Measurements from ENCODE around the gene TTC39C. TPM values are rescaled to one million over a fixed set of nuclear protein-coding genes. Genes with fewer than 3 reads are reported as not detected.

Gene TTC39C
- total and polyA plus RNA-seq, 2 of the 8 experiments (the other 6 are each of a cell fraction or from before 2014, with no cell fraction given): 8.1 to 79.1 TPM

DNA sequence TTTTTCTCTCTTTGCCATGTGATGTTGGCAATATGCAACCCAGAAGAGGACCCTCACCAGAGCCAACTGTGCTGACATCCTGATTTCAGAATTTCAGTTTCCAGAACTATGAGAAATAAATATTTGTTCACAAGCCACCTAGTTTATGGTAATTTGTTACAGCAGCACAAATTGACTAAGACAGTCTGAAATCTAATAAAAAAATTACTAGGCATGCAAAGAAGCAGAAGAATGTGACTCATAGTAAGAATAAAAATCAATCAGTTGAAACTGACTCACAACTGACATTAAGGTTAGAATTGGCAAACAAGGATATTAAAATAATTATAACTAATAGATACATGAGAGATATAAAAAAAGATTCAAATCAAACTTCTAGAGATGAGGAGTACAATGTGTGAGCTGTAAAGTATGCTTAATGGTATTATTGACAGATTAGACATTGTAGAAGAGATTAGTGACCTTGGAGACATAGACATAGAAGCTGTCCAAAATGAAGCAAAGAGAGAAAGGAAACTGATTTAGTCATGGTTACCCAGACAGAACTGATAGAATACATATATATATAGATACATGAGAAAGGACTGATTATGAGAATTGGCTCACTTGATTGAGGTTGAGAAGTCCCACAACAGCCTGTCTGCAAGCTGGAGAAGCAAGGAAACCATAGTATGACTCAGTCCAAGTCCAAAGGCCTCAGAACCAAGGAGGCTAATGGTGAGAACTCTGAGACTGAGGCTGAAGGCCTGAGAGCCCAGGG, 27.8 kb upstream of the TTC39C start (continued):
- TF ChIP-seq, protein P1, sequence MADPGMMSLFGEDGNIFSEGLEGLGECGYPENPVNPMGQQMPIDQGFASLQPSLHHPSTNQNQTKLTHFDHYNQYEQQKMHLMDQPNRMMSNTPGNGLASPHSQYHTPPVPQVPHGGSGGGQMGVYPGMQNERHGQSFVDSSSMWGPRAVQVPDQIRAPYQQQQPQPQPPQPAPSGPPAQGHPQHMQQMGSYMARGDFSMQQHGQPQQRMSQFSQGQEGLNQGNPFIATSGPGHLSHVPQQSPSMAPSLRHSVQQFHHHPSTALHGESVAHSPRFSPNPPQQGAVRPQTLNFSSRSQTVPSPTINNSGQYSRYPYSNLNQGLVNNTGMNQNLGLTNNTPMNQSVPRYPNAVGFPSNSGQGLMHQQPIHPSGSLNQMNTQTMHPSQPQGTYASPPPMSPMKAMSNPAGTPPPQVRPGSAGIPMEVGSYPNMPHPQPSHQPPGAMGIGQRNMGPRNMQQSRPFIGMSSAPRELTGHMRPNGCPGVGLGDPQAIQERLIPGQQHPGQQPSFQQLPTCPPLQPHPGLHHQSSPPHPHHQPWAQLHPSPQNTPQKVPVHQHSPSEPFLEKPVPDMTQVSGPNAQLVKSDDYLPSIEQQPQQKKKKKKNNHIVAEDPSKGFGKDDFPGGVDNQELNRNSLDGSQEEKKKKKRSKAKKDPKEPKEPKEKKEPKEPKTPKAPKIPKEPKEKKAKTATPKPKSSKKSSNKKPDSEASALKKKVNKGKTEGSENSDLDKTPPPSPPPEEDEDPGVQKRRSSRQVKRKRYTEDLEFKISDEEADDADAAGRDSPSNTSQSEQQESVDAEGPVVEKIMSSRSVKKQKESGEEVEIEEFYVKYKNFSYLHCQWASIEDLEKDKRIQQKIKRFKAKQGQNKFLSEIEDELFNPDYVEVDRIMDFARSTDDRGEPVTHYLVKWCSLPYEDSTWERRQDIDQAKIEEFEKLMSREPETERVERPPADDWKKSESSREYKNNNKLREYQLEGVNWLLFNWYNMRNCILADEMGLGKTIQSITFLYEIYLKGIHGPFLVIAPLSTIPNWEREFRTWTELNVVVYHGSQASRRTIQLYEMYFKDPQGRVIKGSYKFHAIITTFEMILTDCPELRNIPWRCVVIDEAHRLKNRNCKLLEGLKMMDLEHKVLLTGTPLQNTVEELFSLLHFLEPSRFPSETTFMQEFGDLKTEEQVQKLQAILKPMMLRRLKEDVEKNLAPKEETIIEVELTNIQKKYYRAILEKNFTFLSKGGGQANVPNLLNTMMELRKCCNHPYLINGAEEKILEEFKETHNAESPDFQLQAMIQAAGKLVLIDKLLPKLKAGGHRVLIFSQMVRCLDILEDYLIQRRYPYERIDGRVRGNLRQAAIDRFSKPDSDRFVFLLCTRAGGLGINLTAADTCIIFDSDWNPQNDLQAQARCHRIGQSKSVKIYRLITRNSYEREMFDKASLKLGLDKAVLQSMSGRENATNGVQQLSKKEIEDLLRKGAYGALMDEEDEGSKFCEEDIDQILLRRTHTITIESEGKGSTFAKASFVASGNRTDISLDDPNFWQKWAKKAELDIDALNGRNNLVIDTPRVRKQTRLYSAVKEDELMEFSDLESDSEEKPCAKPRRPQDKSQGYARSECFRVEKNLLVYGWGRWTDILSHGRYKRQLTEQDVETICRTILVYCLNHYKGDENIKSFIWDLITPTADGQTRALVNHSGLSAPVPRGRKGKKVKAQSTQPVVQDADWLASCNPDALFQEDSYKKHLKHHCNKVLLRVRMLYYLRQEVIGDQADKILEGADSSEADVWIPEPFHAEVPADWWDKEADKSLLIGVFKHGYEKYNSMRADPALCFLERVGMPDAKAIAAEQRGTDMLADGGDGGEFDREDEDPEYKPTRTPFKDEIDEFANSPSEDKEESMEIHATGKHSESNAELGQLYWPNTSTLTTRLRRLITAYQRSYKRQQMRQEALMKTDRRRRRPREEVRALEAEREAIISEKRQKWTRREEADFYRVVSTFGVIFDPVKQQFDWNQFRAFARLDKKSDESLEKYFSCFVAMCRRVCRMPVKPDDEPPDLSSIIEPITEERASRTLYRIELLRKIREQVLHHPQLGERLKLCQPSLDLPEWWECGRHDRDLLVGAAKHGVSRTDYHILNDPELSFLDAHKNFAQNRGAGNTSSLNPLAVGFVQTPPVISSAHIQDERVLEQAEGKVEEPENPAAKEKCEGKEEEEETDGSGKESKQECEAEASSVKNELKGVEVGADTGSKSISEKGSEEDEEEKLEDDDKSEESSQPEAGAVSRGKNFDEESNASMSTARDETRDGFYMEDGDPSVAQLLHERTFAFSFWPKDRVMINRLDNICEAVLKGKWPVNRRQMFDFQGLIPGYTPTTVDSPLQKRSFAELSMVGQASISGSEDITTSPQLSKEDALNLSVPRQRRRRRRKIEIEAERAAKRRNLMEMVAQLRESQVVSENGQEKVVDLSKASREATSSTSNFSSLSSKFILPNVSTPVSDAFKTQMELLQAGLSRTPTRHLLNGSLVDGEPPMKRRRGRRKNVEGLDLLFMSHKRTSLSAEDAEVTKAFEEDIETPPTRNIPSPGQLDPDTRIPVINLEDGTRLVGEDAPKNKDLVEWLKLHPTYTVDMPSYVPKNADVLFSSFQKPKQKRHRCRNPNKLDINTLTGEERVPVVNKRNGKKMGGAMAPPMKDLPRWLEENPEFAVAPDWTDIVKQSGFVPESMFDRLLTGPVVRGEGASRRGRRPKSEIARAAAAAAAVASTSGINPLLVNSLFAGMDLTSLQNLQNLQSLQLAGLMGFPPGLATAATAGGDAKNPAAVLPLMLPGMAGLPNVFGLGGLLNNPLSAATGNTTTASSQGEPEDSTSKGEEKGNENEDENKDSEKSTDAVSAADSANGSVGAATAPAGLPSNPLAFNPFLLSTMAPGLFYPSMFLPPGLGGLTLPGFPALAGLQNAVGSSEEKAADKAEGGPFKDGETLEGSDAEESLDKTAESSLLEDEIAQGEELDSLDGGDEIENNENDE (IDR thresholded peaks at IDR 0.05; ENCODE audit: insufficient replicate concordance, low read length): no peak
- no peak for TF ChIP-seq CBX8 (IDR thresholded peaks at IDR 0.05; ENCODE audit: borderline replicate concordance, low read depth, low read length)
- TF ChIP-seq YY1 (IDR thresholded peaks at IDR 0.05; ENCODE audit: low read depth, low read length): no peak
- no peak for TF ChIP-seq SP4 (IDR thresholded peaks at IDR 0.05; ENCODE audit: low read length)
- no peak for TF ChIP-seq POLR2AphosphoS5 (IDR thresholded peaks at IDR 0.05; ENCODE audit: low read depth, low read length)
- no peak for TF ChIP-seq CBX5 (IDR thresholded peaks at IDR 0.05; ENCODE audit: low read depth, low read length)
- TF ChIP-seq, protein P2, sequence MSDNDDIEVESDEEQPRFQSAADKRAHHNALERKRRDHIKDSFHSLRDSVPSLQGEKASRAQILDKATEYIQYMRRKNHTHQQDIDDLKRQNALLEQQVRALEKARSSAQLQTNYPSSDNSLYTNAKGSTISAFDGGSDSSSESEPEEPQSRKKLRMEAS (IDR thresholded peaks at IDR 0.05): no peak
- no peak for TF ChIP-seq EZH2 (IDR thresholded peaks at IDR 0.05; ENCODE audit: low read depth, low read length, severe bottlenecking)

Measured in H1 (cell line).